Omental fat pad (tissue), 4 donors: ENCODE data around the gene UBFD1. TPM values are rescaled to one million over a fixed set of nuclear protein-coding genes. Genes with fewer than 3 reads are reported as not detected.
"Not testable (repeated sequence)": the region's sequence is repeated elsewhere in the genome, so short reads cannot be mapped to it uniquely, and the experiment has no call there.

ENCODE experiments used
- ATAC-seq: fragments of 150-250 bp; one replicate; pipeline ENCODE4 v1.9.1; 2016; ENCODE audit warnings: mild to moderate bottlenecking, moderate library complexity; ENCODE audit not compliant: low FRiP score
- DNase-seq: peaks from one replicate; pipeline ENCODE4 v3.0.0-alpha.2; 2019; ENCODE audit warnings: low spot score
- CTCF ChIP-seq, 3 donors: fragments of 450-650 bp; IDR thresholded peaks; one replicate each; pipeline ENCODE4 v1.5.1; 2016 to 2017; ENCODE audit warnings: antibody characterized with exemption in 3 of 3, mild to moderate bottlenecking in 3 of 3, moderate library complexity in 2 of 3
- total RNA-seq, 4 donors: library from RNA; depleted of rRNA; stranded (reverse); fragments of >200 nt; gene quantifications; one replicate each; pipeline ENCODE4 v1.1.0, GENCODE V29; 2016

Gene UBFD1
- total RNA-seq, 4 donors from 2014 or later: 55.8 to 89.1 (median 66.5) TPM

GRCh38 chr16:23577493-23577892 lies 20.0 kb downstream of the UBFD1 start:
- TF ChIP-seq CTCF (IDR thresholded peaks at IDR 0.05): no peak
- ATAC-seq (no peak), DNase-seq (no peak)

- no peak for TF ChIP-seq CTCF (IDR thresholded peaks at IDR 0.05)
- ATAC-seq (no peak), DNase-seq (no peak)
Measured at GRCh38 chr16:23578101-23578830, 20.7 kb downstream of the UBFD1 start.

GRCh38 chr16:23579371-23579770 lies 21.8 kb downstream of the UBFD1 start:
- no peak for TF ChIP-seq CTCF (IDR thresholded peaks at IDR 0.05)
- no peak for DNase-seq
- ATAC-seq: no peak

GRCh38 chr16:23580391-23580790 lies 22.9 kb downstream of the UBFD1 start:
- no peak for ATAC-seq
- no peak for DNase-seq

GRCh38 chr16:23581764-23582163 lies 24.2 kb downstream of the UBFD1 start:
- no peak for TF ChIP-seq CTCF (IDR thresholded peaks at IDR 0.05)
- DNase-seq: no peak
- ATAC-seq: no peak

More at GRCh38 chr16:23580391-23580790, 22.9 kb downstream of the UBFD1 start:
- TF ChIP-seq CTCF (IDR thresholded peaks at IDR 0.05): no peak

- DNase-seq, ATAC-seq: not testable (repeated sequence)
Measured at GRCh38 chr16:23583271-23583670, 25.7 kb downstream of the UBFD1 start.

GRCh38 chr16:23584186-23585076 lies 26.9 kb downstream of the UBFD1 start:
- DNase-seq (no peak), ATAC-seq (no peak)
- TF ChIP-seq CTCF (IDR thresholded peaks at IDR 0.05): no peak
